Stimulated activated CD4-positive, alpha-beta T cell treated with anti-CD3 and anti-CD28 coated beads, Interleukin-1b, Interleukin-23, amount 100 ng/mL, for 48 hours (primary cell): ENCODE measurements around the gene FBN2.
"Not testable (repeated sequence)": the region's sequence is repeated elsewhere in the genome, so short reads cannot be mapped to it uniquely, and the experiment has no call there.

ENCODE experiments used
- DNase-seq: peaks from one replicate; pipeline ENCODE4 v3.0.0-alpha.2; 2020

The FBN2 gene

GRCh38 chr5:128532776-128533175 is 5.3 kb downstream of the FBN2 start:
- no peak for DNase-seq

- DNase-seq: no peak
These were observed 5.9 kb downstream of the FBN2 start for GRCh38 chr5:128532127-128532526.

- no peak for DNase-seq
These were observed 9.3 kb downstream of the FBN2 start for GRCh38 chr5:128528637-128529255.

GRCh38 chr5:128528126-128528525 is 9.9 kb downstream of the FBN2 start:
- DNase-seq: no peak

GRCh38 chr5:128527077-128527476 is 11.0 kb downstream of the FBN2 start:
- no peak for DNase-seq

GRCh38 chr5:128522336-128522735 is 15.7 kb downstream of the FBN2 start:
- DNase-seq: no peak

GRCh38 chr5:128519827-128520226 is 18.2 kb downstream of the FBN2 start:
- DNase-seq: no peak

GRCh38 chr5:128516978-128517377 is 21.1 kb downstream of the FBN2 start:
- DNase-seq: no peak

- no peak for DNase-seq
These were observed 24.2 kb downstream of the FBN2 start for GRCh38 chr5:128513806-128514205.

- DNase-seq: no peak
These were observed 25.2 kb downstream of the FBN2 start for GRCh38 chr5:128512894-128513293.

- DNase-seq: no peak
These were observed 31.4 kb downstream of the FBN2 start for GRCh38 chr5:128506643-128507042.

GRCh38 chr5:128503727-128504126 is 34.3 kb downstream of the FBN2 start:
- not testable (repeated sequence) for DNase-seq

GRCh38 chr5:128498844-128499455 is 39.1 kb downstream of the FBN2 start:
- no peak for DNase-seq

- DNase-seq: no peak
These were observed 43.5 kb downstream of the FBN2 start for GRCh38 chr5:128494516-128494915.

GRCh38 chr5:128493657-128494329 is 44.3 kb downstream of the FBN2 start:
- DNase-seq: no peak

GRCh38 chr5:128491291-128491690 is 46.8 kb downstream of the FBN2 start:
- no peak for DNase-seq

GRCh38 chr5:128490761-128491160 is 47.3 kb downstream of the FBN2 start:
- DNase-seq: no peak

- no peak for DNase-seq
These were observed 51.0 kb downstream of the FBN2 start for GRCh38 chr5:128487041-128487440.

- DNase-seq: no peak
These were observed 54.3 kb downstream of the FBN2 start for GRCh38 chr5:128483738-128484137.

- DNase-seq: no peak
These were observed 57.0 kb downstream of the FBN2 start for GRCh38 chr5:128480906-128481633.

GRCh38 chr5:128480158-128480557 is 57.9 kb downstream of the FBN2 start:
- DNase-seq: no peak

GRCh38 chr5:128478386-128479368 is 59.4 kb downstream of the FBN2 start:
- no peak for DNase-seq
